Mucosa of descending colon (tissue), 3 donors: ENCODE measurements around the gene TMEM233. TPM values are rescaled to one million over a fixed set of nuclear protein-coding genes. Genes with fewer than 3 reads are reported as not detected.
"Not testable (repeated sequence)": the region's sequence is repeated elsewhere in the genome, so short reads cannot be mapped to it uniquely, and the experiment has no call there.

Experiments
- ATAC-seq: fragments of 200-7000 bp; cut with Tn5 transposase; one replicate; pipeline ENCODE4 v1.9.1; 2020; ENCODE audit warnings: mild to moderate bottlenecking, moderate library complexity
- DNase-seq, 3 donors: peaks; one replicate each; pipeline ENCODE4 v3.0.0-alpha.2; 2020
- H3K36me3 ChIP-seq: fragments of 200-600 bp; one replicate; pipeline ENCODE4 v1.8.0; 2021; ENCODE audit warnings: low read depth, mild to moderate bottlenecking
- H3K4me1 ChIP-seq: fragments of 200-600 bp; one replicate; pipeline ENCODE4 v1.8.0; 2021; ENCODE audit warnings: low read depth, mild to moderate bottlenecking
- H3K4me3 ChIP-seq: fragments of 200-600 bp; one replicate; pipeline ENCODE4 v1.8.0; 2021; ENCODE audit warnings: mild to moderate bottlenecking
- H3K9me3 ChIP-seq: fragments of 200-600 bp; one replicate; pipeline ENCODE4 v1.8.0; 2021; ENCODE audit warnings: mild to moderate bottlenecking
- intact Hi-C, 2 donors: fragments of 100-400 bp; cut with DNase I in 1 of 2; cut with micrococcal nuclease in 1 of 2; formaldehyde crosslinking; loops; one replicate each; pipeline versions ENCODE4 v1.11.0 to v1.11.1; 2022; cut with DNase I, micrococcal nuclease
- total RNA-seq, 3 donors: library from RNA; stranded (reverse); fragmentation: NEBNext Ultra II Directional in 2 of 3; extraction: Animal tissue kit (Norgen Biotek cat#: 25700) in 2 of 3; gene quantifications; one replicate each; pipeline versions ENCODE4 v1.2.1 to v1.2.4, GENCODE V29; 2021 to 2023
- TF ChIP-seq, protein P1 (sequence below): fragments of 200-600 bp; IDR thresholded peaks from one replicate; pipeline ENCODE4 v1.8.0; 2022; ENCODE audit warnings: antibody characterized with exemption, mild to moderate bottlenecking
- donor health status: DM: no; HTN: no; CAD: no; lungs with moderate emphysema.
- donor health status: DM: no; HTN: no; CAD: no.
- donor health status: DM: no; HTN: yes; CAD: no.

TMEM233 gene
- total RNA-seq, 3 donors from 2014 or later = 0.27 to 0.63 TPM; not detected in 1

DNA sequence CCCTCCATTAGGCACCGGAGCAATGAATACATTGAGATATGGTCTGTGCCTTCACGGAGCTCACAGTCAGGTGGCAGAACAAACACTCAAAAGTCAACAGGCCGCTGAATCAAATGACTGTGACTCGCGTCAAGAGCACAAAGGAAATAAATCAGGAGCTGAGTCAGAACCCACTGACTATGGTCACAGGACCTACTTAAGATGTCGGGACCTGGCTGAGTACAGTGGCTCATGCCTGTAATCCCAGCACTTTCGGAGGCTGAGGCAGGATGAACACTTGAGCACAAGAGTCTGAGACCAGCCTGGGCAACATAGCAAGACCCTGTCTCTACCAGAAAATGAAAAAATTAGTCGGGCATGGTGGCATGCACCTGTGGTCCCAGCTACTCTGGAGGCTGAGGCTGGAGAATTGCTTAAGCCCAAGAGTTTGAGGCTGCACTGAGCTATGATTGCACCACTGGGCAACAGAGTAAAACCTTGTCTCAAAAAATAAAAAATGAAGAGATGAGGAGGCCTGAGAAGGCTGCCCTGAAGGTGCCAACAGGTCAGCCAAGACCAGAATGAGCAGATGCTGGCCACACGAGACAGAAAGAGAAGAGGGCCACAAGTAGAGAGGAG, 19.9 kb downstream of the TMEM233 start:
- Histone ChIP-seq H3K9me3 (no peaks in the 10 kb centered on the region), H3K4me3 (no peak overlapping the region), H3K4me1 (no peaks in the 10 kb centered on the region), H3K36me3 (no peaks in the 10 kb centered on the region)
- ATAC-seq (no peak), DNase-seq (no peak)
- intact Hi-C loops = no loop called here
- TF ChIP-seq, protein P1, sequence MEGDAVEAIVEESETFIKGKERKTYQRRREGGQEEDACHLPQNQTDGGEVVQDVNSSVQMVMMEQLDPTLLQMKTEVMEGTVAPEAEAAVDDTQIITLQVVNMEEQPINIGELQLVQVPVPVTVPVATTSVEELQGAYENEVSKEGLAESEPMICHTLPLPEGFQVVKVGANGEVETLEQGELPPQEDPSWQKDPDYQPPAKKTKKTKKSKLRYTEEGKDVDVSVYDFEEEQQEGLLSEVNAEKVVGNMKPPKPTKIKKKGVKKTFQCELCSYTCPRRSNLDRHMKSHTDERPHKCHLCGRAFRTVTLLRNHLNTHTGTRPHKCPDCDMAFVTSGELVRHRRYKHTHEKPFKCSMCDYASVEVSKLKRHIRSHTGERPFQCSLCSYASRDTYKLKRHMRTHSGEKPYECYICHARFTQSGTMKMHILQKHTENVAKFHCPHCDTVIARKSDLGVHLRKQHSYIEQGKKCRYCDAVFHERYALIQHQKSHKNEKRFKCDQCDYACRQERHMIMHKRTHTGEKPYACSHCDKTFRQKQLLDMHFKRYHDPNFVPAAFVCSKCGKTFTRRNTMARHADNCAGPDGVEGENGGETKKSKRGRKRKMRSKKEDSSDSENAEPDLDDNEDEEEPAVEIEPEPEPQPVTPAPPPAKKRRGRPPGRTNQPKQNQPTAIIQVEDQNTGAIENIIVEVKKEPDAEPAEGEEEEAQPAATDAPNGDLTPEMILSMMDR = no peak

DNA sequence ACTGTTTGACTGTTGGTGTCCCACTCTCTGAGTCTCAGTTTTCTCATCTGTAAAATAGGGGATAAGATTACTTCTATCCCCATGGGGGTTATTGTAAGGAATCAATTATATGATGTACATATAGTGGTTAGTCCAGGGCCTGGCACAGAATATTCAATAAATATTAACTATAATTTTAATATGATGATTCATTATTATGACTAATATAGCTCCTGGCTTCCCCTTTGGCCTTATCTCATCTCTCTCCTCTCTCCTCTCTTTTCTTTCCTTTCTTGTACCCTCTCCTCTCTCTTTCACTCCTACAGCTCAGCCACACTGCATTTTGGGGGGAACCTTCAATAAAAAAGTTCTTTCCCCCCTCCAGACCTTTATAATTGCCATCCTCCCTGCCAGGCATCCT, 21.1 kb downstream of the TMEM233 start:
- Histone ChIP-seq H3K36me3 (no peaks in the 10 kb centered on the region), H3K4me1 (no peaks in the 10 kb centered on the region), H3K4me3 (no peak overlapping the region), H3K9me3 (no peaks in the 10 kb centered on the region)
- TF ChIP-seq, protein P1 = no peak
- intact Hi-C loops = no loop called here
- no peak for ATAC-seq
- DNase-seq = no peak

DNA sequence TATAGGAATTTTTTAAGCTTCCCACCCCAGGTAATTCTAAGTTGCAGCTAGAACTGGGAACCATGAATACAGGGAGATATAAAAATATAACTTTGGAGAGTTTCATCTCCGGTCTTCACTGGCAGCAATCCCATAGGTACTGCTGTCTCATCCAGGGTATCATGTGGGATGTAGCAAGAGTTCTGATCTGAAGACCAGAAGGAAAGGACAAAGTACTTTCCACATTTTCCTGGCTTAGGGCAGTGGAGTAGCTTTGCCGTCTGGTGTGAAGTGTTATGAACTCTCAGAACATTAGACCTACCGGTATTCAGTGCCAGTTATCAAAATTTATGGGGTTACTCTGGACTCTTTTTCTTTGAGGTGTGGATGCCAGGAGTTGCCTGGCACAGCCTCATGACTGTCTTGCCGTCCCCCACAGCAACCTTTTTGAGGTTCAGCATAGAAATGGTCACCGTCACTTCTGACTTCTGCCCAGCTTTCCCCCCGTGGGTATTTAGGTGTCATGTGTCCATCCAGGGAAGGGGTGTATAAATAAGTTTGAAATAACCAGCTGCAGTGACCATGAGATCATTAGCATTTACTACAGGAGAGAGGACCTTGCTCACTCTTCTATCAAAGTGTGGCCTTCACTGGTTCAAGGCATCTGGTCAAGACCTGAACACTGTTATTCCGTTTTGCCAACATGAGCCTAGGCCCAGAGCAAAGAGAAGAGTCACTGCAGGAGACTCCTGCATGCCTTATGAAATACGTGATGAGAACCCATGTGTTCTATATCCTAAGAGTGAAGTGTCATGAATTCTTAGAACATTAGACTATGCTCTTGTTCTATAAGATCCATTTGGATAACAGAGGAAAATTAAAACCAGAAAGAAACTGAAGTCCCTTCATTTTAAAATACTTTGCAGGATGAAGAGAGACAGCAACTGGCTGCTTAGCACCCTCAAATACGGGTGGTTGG, 22.2 kb downstream of the TMEM233 start:
- no peaks in the 10 kb centered on the region for H3K36me3 ChIP-seq
- H3K4me1 ChIP-seq = no peaks in the 10 kb centered on the region
- intact Hi-C loops = no loop called here
- H3K4me3 ChIP-seq = no peak overlapping the region
- ATAC-seq (no peak), DNase-seq (no peak)
- TF ChIP-seq, protein P1 = no peak
- no peaks in the 10 kb centered on the region for H3K9me3 ChIP-seq

DNA sequence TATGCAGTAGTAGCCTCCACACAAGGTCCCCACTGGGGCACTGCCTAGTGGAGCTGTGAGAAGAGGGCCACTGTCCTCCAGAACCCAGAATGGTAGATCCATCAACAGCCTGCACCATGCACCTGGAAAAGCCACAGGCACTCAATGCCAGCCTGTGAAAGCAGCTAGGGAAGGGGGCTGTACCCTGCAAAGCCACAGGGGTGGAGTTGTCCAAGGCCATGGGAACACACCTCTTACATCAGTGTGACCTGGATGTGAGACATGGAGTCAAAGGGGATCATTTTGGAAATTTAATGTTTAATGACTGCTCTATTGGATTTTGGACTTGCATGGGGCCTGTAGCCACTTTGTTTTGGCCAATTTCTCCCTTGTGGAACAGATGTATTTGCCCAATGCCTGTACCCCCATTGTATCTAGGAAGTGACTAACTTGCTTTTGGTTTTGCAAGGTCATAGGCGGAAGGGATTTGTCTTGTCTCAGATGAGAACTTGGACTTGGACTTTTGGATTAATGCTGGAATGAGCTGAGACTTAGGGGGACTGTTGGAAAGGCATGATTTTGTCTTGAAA, 24.8 kb downstream of the TMEM233 start:
- DNase-seq, H3K36me3 ChIP-seq, ATAC-seq, H3K4me3 ChIP-seq, H3K4me1 ChIP-seq, intact Hi-C loops, H3K9me3 ChIP-seq: not testable (repeated sequence)

DNA sequence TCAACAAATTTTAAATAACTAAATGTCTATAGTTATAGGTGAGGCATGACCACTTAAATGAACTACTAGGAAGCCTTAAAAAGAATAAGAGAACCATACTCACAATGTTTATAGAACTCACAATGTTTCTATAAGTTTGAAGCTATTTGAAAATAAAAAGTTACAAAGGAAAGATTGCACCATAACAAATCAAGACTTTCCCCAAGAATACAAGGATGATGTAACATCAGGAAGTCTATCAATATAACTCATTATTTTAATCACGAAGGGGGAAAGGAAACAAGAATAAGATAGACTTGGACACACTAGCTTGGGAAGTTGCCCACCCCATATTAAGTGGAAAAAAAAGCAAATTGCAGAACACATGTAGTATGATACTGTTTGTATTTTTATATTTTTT, 26.9 kb downstream of the TMEM233 start:
- intact Hi-C loops = no loop called here
- no peaks in the 10 kb centered on the region for H3K36me3 ChIP-seq
- no peaks in the 10 kb centered on the region for H3K9me3 ChIP-seq
- ATAC-seq = no peak
- no peak overlapping the region for H3K4me3 ChIP-seq
- H3K4me1 ChIP-seq = no peaks in the 10 kb centered on the region
- TF ChIP-seq, protein P1 = no peak
- DNase-seq = no peak

DNA sequence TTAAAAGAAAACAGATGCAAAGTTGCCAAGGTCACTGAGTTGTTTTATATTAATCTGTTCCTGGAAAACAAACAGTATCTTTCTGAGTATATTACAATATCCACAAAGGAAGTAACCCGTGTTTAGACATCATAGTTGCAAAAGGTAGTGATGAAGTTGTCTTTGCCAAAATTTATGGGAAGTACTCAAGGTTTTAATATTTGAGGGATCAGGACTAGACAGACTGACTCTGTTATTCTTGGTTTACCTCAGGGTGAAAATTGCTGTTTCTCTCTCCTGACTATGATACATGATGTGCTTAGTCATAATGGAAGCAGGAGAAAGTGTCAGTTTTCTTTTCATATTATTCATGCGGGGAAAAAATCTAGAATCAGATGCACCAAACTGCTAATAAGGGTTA, 28.3 kb downstream of the TMEM233 start:
- Histone ChIP-seq H3K36me3 (no peaks in the 10 kb centered on the region), H3K4me3 (no peak overlapping the region), H3K9me3 (no peaks in the 10 kb centered on the region), H3K4me1 (no peaks in the 10 kb centered on the region)
- DNase-seq (no peak), ATAC-seq (no peak)
- TF ChIP-seq, protein P1 = no peak
- intact Hi-C loops = no loop called here
